GM18858 (cell line): ENCODE measurements around the gene SYMPK.
"Not testable (repeated sequence)": the region's sequence is repeated elsewhere in the genome, so short reads cannot be mapped to it uniquely, and the experiment has no call there.

Experiments used
- ATAC-seq: cut with Tn5 transposase; IDR thresholded peaks from one replicate; pipeline ENCODE4 v1.9.1; 2021; ENCODE audit not compliant: unreplicated experiment

SYMPK gene

DNA sequence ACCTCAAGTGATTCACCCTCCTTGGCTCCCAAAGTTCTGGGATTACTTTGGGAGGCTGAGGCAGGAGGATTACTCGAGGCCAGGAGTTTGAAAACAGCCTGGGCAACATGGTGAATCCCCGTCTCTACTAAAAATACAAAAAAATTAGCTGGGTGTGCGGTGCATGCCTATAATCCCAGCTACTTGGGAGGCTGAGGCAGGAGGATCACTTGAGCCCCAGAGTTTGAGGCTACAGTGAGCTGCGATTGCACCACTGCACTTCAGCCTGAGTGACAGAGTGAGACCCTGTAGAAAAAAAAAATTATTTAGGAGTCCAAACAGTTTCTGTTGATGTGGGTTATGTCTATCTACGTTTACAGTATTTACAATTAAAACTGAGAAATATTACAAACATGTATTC is 7.9 kb upstream of the SYMPK start:
- no peak for ATAC-seq

DNA sequence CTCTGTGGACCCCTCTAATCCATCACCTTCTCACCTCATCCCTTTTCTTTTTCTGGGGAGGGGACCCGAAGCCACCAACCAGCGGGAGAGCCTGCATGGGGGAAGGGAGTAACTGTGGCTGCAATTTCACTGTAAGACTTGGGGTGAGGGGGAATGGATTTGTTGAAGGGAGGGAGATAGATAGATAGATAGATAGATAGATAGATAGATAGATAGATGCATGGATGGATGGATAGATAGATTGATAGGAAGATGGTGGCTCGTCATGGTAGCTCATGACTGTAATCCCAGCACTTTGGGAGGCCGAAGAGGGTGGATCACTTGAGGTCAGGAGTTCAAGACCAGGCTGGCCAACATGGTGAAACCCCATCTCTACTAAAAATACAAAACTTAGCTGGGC is 4.3 kb upstream of the SYMPK start:
- not testable (repeated sequence) for ATAC-seq

DNA sequence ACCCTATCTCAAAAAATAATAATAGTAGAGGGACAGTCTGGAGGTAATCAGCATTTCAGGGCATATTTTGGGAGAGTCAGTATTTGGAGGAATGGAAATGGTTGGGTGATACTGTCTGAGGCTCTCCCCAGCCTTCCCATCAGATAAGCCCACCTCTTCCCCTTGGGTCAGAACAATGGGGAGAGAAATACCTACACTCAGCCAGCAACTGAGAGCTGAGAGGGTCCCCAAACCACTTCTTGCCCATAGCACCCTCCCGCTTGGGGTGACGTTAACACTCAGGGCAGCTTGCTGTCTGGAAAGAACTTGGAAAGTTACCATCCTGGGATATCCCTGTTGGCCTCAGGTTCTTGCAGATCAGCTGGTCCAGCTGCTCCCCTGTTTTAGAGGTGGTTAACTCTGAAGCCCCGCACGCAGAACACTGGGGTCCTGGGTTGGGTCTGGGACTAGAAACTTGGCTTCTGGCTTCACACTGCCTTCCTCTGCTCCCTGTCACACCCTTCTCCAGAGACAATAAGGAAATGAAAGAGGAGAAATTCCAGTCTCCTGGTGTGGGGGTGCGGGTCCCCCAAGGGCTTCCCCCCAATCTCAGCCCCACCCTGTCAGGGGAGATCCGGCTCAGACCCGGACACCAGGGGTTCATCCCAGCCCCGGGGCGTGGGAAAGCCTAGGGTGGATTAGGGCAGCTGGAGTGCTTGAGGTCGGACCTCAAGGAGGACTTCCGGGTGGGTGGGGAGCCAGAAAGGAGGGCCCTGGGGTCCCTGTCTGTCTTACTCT is 3.6 kb upstream of the SYMPK start:
- no peak for ATAC-seq

DNA sequence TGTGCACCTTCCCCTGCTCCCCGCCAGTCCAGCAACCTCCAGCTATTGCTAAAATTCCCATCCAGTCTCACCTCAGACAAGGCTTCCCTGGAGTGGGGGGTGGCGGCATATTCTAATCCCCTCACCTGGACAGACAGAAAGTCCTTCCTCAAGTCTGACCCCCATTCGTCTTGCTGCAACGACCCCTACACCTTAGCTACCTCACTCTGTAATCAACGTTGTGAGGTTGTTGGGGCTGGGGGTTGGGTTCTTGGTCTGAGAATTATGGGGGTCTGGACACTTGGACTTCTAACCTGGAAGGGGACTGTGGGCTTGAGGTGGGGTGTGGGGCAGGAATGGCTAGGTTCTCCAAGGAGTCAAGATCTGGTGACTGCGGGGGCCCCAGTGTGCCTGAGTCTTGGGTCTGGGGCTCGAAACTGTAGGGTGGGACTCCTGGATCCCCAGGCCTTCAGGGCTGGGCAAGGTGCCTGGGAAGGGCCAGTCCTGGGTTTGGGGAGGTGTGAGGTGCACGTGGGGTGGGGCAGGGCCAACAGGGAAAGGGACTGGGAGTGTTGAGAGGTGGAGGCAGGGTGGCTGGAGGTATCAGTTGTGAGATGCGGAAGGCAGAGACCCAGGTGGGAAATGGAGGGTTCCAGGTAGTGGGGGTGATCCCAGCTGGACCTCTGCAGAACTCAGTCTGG is 2.5 kb upstream of the SYMPK start:
- no peak for ATAC-seq

DNA sequence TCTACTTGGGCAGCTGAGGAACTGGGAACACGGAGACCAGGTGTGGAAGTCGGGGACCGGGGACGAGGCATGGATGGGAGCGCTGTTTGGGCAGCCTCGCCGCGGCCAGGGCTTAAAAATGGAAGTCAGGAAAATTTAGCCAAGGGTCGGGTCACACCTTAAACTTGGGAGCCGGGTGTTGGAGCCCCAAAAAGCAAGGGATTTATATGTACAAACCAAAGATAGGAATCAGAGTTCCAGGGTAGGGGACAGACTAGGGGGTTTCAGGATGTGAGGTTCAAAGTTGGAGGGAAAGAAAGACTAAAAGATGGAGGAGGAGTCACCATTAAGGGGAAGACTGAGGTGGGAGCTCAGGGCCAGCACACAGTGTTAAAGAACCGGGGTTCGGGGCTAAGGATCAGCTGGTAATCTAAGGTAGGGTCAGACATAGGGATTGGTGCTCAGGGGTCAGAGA is 1.7 kb upstream of the SYMPK start:
- no peak for ATAC-seq

DNA sequence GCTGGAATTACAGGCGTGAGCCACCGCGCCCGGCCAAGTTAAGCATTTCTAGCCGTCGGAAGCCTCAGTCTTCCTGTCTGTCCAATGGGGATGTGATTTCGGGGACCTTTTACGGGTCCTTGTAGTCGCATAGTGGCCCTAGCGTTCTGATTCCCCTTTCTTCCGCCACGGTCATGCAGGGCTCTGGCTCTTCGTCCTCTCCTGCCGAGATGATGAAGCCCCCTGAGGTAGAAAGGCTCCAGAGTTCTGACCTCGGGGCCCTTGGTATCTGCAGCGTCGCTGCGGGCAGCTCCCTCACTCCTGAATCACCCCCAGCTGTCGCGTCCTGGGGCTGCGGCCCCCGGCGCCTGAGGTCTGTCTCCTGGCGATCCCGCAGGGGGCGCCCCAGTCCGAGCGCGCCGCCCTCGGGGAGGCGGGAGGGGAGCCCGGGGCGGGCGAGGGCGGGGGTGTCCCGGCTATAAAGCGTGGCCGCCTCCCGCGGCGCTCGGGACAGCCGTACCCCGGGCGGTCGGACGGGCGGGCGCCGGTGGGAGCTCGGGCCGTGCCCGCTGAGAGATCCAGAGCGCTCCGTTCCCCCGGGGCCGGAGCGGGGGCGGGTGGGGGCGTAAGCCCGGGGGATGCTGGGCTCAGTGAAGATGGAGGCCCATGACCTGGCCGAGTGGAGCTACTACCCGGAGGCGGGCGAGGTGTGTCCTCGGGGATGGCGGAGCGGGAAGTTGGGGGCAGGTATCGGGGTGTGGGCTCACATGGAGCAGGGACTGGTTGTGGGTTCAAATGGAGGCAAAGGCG is 1.1 kb upstream of the SYMPK start, which contains the start of gene FOXA3:
Gene FOXA3, plus strand, starts transcription at position 487 of the 789 bp plus-strand sequence. Its CDS starts 131 bp downstream, at position 618.
- peak; percentile 30 for ATAC-seq

DNA sequence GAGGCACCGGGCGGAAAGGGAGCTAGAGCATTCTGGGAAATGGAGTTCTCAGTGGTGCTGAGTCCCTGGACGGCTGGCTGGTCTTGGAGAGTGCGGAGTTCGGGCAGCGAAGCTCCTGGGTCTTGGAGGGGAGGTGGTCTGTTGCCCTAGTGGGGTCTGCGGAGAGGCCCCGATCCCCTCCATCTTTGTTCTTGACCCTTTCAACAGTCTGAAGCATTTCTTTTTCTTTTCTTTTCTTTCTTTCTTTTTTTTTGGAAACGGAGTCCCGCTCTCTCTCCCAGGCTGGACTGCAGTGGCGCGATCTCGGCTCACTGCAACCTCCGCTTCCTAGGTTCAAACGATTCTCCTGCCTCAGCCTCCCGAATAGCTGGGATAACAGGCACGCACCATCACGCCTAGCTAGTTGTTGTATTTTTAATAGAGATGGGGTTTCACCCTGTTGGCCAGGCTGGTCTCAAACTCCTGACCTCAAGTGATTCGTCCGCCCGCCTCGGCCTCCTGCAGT is 440 bp upstream of the SYMPK start:
- ATAC-seq, result no peak

DNA sequence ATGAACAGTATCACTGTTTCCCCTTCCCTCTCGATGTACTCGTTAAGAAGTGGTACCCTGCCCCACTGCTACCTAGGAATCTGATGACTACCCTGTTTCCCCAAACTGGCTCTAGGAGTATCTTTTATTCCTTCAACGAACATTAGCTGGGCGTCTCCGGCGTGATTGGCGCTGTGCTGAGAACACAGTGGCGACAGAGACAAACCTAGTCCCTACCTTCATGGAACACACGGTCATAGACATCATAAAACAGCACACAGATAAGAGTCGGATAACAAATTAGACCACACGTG is 730 bp downstream of the SYMPK start:
- ATAC-seq, result no peak

DNA sequence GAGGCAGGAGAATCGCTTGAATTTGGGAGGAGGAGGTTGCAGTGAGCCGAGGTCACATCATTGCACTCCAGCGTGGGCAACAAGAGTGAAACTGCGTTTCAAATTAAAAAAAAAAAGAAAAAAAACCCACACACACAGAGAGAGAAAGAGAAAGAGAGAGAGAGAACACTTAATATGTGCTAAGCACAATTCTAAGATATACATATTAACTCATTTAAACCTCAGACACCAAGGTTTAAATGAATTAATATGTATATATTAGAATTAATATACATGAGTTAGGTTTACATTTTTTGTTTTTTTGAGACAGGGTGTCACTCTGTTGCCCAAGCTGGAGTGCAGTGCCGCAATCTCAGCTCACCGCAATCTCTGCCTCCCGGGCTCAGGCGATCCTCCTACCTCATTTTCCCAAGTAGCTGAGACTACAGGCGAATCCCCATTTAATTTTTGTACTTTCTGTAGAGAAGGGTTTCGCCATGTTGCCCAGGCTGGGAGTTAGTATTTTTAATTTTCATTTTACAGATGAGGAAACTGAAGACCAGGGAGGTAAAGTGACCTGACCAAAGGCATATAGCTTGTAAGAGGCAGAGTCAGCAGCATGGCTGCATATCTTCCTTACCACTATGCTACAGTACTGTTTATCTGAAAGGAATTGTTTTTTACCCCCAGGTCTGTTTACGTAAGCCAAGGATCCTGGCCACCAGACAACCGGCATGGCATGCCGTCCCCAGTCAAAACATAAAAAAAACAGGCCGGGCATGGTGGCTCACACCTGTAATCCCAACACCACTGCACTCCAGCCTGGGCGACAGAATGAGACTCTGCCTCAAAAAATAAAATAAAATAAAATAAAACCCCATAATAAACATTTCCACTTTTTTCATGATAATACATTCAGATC is 2.3 kb downstream of the SYMPK start:
- ATAC-seq, result no peak

DNA sequence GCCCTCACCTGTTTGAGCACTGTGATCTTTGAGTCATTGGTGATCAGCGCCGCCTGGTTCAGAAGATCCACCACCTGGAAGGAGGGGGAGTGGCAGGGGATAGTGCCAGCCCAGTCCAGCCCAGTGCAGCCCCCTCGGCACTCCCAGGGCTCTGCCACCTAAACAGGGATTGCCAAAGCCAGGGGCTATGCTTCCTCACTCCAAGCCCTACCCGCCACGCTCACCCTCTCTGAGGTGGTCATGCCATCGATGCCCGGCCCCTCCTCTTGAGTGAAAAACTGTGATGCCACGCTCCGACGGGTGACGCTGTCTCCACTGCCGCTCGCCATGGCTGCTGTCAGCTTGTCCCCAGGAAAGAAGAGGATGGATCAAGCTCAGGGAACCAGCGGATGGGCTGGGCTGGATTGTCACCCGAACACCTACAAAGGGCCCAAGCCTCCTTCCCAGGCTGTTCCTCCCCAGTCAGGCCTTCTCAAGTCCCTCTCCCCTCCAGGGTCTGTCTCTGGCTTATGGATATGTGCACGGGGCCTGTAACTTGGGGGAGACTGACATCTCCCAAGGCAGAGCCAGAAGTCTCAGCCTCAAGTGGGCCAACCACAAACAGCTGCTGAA is 8.7 kb downstream of the SYMPK start:
- no peak for ATAC-seq

DNA sequence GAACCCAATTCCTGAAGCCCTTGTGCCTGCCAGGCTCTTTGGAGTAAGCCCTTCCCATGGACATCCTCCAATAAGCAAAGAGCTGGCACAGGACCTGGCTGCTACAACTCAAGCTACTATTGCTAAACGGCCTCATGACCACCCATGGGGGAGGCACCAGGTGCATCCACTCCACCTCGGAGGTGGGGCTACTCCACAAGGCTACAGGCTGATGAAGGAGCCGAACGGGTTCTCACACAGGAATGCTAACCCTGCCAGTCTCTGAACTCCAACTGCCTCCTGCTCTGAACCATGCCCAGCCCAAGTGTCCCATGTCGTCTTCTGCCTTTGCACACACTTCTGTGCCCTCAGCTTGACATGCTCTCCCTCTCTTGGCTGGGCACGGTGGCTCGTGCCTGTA is 10.0 kb downstream of the SYMPK start:
- ATAC-seq, result no peak

DNA sequence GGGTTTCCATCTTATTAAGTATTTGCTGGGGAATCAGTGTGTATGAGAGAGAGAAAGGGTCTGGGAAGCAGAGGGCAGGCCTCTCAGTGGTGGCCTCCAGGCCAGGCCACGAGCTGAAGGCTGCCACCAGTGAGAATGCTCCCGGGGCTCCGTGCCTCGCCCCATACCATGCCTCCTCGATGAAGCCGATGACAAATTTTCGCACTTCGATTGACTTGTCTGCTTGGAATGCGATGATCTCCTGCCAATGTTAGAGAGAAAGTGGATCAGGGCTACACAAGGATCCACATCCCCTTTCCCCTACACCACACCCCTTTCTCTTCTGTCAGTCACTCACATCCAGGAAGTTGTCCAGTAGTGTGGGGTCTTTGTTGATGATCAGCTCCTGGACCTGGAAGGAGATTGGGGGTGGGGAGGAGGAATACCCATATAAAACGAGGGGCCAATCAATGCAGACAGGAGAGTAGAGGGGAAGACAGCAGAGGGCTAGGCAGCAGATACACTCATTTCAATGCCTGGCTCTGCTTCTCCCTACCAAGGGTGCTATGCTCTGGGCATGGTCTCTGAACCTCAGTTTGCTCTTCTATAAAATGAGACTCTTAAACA is 10.7 kb downstream of the SYMPK start:
- no peak for ATAC-seq

DNA sequence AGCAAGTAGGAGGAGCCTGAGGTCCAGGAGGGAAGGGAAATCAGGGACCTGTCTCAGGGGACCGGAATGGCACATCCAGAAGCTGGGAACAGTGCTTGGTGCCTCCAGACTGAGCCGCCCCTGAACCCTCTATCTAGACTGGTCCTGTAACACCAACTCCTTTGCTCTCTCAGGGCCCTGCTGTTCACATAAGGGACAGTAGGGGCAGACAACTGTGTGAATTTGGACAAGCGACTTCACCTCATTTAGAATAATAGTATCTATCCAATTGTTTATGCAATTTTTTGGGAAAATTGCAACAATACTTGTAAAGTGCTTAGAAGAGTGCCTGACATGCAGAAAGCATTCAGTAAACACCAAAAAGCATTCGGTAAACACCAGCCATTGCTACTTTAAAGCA is 14.0 kb downstream of the SYMPK start:
- ATAC-seq, result no peak

DNA sequence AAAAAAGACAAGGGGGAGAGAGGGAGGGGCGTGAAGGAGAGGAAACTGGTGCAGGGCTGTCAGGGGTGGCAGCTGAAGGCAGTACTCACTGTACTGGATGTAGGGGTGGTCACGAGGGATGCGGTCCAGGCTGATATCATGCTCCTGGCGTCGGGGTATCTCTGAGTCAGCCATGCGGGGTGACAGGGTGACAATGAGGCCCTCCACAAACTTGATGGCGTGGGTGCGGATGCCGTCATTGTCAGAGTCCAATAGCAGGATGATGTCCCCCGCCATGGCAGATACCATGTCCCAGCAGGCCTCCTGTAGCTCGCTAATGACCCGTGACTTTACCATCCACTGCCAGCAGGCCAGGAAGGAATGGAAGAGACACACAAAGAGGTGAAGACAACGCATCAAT is 15.3 kb downstream of the SYMPK start:
- no peak for ATAC-seq

DNA sequence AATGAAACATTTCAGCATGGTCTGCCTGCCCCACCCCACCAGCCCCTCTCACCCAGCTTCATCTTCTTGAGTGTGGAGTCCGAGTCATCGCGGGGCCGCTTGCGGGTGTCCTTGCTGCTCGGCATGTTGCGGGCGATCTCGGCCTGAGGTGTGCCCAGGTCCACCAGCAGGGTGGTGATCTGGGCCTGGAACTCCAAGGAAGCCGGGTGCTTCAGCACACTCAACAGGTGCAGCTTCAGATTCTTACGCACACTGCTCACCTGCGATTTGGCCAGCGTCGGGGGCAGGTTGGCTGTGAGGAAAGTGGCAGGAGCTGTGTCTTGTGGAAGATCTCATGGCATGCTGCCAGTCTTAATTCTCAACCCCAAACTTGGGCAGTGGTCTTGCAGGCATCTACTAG is 20.7 kb downstream of the SYMPK start:
- ATAC-seq, result no peak

DNA sequence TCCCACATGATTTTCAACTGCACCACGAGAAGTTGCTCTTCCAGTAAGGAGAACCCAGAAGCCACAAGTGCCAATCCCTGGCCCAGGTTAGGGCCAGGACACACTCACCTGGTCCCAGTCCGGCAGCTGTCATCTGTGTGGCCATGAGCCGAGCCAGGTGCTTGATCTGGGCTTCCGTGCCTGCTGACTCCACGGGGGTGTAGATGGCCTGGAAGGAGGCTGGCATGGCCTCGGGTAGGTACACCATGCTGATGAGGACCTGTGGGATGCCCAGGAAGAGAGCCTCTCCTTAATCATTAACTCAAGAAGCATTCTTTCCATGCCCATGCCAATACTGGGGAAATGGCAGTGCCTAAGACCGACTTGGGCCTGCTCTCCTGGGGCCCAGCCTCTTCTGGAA is 28.0 kb downstream of the SYMPK start:
- ATAC-seq, result no peak

DNA sequence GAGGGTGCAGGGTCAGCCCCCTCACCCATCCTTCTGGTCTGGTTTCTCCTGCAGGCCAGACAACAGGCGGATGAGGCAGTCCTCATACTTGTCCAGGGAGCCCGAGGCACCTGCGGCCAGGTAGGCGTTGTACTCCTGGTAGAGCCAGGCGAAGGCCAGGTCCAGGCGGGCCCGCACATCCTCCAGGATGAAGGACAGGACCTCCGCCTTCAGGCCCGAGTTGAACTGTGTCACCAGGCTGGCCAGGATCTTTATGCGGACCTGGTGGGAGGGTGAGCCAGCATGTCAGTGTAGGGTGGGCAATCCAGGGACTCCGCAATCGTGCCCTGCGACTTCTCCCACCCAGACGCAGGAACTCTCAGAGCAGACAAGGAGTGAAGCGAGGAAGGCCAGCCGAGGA is 34.0 kb downstream of the SYMPK start:
- no peak for ATAC-seq

DNA sequence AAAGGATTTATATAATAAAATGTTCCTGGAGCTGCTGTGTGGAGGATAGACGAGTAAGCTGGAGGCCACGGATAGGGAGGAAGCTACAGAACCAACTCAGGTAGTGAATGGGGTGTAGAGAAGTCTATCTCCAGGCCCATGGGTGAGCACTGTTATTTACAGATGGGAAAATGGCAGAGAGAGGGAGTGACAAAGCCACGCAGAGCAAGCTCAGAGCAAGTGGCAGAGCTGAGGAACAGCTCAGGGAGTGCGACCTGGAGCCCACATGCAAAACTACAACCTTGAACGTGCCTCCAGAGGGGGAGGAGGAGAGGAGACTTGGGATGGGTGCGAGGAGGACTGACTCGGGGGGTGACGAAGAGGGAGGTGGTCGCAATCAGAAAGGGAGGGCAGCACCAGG is 34.4 kb downstream of the SYMPK start:
- ATAC-seq, result no peak

DNA sequence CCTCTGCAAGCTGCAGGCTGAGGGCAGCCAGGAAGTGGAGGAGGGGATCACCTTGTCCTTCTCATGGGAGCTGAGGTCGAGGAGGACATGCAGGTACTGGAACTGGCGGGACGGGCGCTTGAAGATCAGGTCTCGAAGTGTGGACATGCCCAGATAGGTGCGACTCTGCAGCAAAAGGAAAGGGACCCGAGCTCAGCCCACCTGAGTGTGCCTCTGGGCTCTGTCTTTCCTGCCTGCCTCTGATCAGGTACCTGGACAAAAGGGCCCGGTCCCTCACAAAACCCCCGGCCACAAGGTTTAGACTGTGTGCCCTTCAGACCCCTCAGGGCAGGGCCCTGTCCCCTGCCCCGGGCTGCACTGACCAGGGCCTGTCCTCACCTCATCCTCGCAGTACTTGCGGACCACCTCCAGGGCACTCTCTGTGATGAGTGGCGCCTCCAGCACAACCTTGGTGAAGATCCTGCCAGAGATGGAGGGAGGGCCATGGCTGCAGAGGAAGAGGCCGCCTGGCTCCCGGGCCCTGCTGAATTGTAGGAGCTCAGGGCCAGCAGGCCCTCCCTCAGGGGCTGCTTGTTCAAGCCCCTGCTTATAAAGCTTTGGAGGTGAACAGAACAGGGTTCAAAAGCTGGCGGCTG is 35.4 kb downstream of the SYMPK start:
- no peak for ATAC-seq
